Germinal center (tissue), 1 donor: Measurements from ENCODE around the gene RINL.
"Not testable (repeated sequence)": the region's sequence is repeated elsewhere in the genome, so short reads cannot be mapped to it uniquely, and the experiment has no call there.

Experiments
- DNase-seq: peaks from one replicate; pipeline ENCODE4 v3.0.0; 2012; ENCODE audit warnings: mixed read lengths, low spot score

Gene RINL

GRCh38 chr19:38834104-38834490 lies 44.0 kb downstream of the RINL start:
- DNase-seq = no peak

- DNase-seq = no peak
Observed at GRCh38 chr19:38833092-38833425, 45.0 kb downstream of the RINL start.

DNA sequence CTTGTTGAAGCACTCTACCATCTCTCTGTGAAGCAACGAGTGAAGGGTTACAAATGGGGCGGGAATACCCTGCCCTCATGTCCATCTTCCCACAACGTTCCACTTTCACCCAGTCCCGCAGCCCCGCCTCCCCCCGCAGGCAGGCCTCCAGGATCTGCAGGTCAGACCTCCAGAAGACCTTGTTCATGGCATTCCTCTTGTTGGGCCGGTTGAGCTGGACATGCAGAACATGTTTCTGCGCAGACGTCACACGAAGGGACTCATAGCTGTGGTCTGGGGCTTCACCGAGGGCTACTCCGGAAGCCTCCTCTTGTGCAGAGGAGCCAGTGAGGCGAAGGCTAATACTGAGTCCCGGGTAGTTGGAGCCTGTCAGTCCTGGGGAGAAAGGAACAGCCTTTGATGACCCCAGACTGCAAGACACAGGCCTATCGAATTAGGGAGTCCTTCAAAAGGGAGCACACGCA lies 46.9 kb downstream of the RINL start:
- DNase-seq = peak; percentile 36

DNA sequence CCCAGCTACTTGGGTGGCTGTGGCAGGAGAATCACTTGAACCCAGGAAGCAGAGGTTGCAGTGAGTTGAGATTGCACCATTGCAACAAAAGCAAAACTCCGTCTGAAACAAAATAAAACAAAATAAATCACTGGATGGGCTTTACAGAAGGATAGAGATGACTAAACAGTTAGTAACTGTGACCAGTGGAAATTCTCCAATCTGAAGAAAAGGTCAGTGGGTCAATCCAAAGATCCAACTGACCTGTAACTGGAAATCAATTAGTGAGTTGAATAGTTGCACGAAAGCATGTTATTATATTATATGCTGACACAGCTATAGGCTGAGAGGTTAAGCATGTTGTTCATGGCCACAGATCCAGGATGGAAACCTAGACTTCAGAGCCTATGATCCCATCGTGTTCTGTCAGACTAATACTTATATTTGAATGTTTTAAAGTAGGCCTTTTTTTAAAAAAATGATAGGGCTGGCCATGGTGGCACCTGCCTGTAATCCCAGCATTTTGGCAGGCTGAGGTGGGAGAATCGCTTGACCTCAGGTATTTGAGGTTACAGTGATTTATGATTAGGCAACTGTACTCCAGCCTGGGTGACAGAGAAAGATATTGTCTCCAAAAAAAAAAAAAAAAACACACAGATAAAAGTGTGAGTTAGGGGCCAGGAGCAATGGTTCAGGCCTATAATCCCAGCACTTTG lies 47.9 kb downstream of the RINL start:
- no peak for DNase-seq

- DNase-seq = not testable (repeated sequence)
Observed at GRCh38 chr19:38829203-38829602, 48.9 kb downstream of the RINL start.

DNA sequence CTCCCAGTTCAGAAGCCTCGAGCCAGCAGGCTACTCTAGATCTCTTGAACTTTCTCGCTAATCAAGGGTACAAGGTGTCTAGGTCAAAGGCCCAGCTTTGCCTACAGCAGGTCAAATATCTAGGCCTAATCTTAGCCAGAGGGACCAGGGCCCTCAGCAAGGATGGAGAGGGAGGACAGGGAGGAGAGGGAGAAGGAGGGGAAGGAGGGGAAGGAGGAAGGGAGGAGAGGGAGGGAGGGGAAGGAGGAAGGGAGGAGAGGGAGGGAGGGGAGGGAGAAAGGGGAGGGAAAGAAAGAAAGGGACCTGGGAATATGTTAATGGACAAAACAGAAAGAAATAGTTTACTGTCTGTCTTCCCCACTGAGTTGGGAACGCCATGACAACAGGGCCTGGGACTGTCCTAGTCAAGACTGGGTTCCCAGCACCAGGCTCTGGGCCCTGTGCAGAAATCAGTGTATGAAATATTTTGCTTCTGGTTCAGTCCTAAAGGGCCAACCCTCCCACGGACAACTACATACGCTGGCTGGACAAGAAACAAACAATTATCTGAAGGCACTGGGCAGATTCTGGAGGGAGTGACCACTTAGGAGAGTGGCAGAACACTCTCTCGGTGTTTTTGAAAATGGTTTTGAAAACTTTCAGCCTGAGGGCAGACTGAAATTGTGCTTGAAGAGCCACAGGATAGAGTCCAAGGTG lies 51.1 kb downstream of the RINL start:
- DNase-seq = no peak

- not testable (repeated sequence) for DNase-seq
Observed at GRCh38 chr19:38825936-38826335, 52.1 kb downstream of the RINL start.

DNA sequence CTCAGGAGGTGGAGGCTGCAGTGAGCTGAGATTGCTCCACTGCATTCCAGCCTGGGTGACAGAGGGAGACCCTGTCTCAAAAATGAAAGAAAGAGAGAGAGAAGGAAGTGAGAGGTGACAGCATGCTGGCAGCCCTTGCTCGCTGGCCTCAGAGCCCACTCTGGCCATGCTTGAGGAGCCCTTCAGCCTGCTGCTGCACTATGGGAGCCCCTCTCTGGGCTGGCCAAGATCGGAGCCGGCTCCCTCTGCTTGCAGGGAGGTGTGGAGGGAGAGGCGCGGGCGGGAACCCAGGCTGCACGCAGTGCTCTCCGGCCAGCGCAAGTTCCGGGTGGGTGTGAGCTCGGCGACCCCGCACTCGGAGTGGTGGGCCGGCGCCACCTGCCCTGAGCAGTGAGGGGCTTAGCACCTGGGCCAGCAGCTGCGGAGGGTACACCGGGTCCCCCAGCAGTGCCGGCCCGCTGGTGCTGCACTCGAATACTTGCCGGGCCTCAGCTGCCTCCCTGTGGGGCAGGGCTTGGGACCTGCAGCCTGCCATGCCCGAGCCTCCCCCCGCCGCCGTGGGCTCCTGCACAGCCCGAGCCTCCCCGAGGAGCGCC lies 56.7 kb downstream of the RINL start:
- not testable (repeated sequence) for DNase-seq

- DNase-seq = no peak
Observed at GRCh38 chr19:38819231-38819920, 58.7 kb downstream of the RINL start.
